SK-N-SH treated with all-trans-retinoic acid at 6 μM for 48 hours (cell line): ENCODE results near the gene FGFR4.

Experiments used
- ATAC-seq: fragments of 200-7000 bp; cut with Tn5 transposase; 3 replicates; pipeline ENCODE4 v1.9.1; 2020; ENCODE audit warnings: mild to moderate bottlenecking, moderate library complexity
- ARNTL ChIP-seq: fragments of 450-650 bp; formaldehyde crosslinking; IDR thresholded peaks from 2 replicates; pipeline ENCODE4 v1.5.0; 2020; ENCODE audit warnings: low read depth, mild to moderate bottlenecking, moderate library complexity, borderline replicate concordance
- BACH2 ChIP-seq: fragments of 250-450 bp; sonication (Bioruptor Pico); IDR thresholded peaks from 2 replicates; pipeline ENCODE4 v1.9.0; 2021; ENCODE audit warnings: mild to moderate bottlenecking, borderline replicate concordance
- CSDC2 ChIP-seq: fragments of 250-450 bp; sonication (Bioruptor Pico); IDR thresholded peaks from 2 replicates; pipeline ENCODE4 v1.5.0; 2020; ENCODE audit warnings: mild to moderate bottlenecking, moderate library complexity
- ESRRG ChIP-seq: fragments of 250-450 bp; sonication (Bioruptor Pico); IDR thresholded peaks from 2 replicates; pipeline ENCODE4 v1.6.1; 2021; ENCODE audit warnings: mild to moderate bottlenecking
- ISL1 ChIP-seq: fragments of 250-450 bp; sonication (Bioruptor Pico); IDR thresholded peaks from 2 replicates; pipeline ENCODE4 v2.1.2; 2022; ENCODE audit warnings: mild to moderate bottlenecking, moderate library complexity
- OSR1 ChIP-seq: fragments of 250-450 bp; sonication (Bioruptor Pico); IDR thresholded peaks from 2 replicates; pipeline ENCODE4 v1.8.0; 2022; ENCODE audit warnings: moderate library complexity, mild to moderate bottlenecking, inconsistent platforms
- PPARA ChIP-seq: fragments of 250-450 bp; sonication (Bioruptor Pico); IDR thresholded peaks from 2 replicates; pipeline ENCODE4 v1.5.0; 2020; ENCODE audit warnings: mild to moderate bottlenecking, borderline replicate concordance
- SNAI2 ChIP-seq: fragments of 250-450 bp; sonication (Bioruptor Pico); IDR thresholded peaks from 2 replicates; pipeline ENCODE4 v1.5.0; 2020; ENCODE audit warnings: mild to moderate bottlenecking, moderate library complexity
- TCF4 ChIP-seq: fragments of 250-450 bp; sonication (Bioruptor Pico); IDR thresholded peaks from 2 replicates; pipeline ENCODE4 v1.8.0; 2021; ENCODE audit warnings: mild to moderate bottlenecking, moderate library complexity, borderline replicate concordance
- TOX ChIP-seq: fragments of 250-450 bp; sonication (Bioruptor Pico); IDR thresholded peaks from 2 replicates; pipeline ENCODE4 v1.8.0; 2021; ENCODE audit warnings: mild to moderate bottlenecking, moderate library complexity, borderline replicate concordance
- ZC3H10 ChIP-seq: fragments of 250-450 bp; sonication (Bioruptor Pico); IDR thresholded peaks from 2 replicates; pipeline ENCODE4 v1.5.1; 2021; ENCODE audit warnings: mild to moderate bottlenecking, moderate library complexity
- ZFP3 ChIP-seq: fragments of 250-450 bp; sonication (Bioruptor Pico); IDR thresholded peaks from 2 replicates; pipeline ENCODE4 v1.5.0; 2020; ENCODE audit warnings: mild to moderate bottlenecking, moderate library complexity
- ZFP30 ChIP-seq: fragments of 450-650 bp; formaldehyde crosslinking; IDR thresholded peaks from 2 replicates; pipeline ENCODE4 v1.5.0; 2022; ENCODE audit warnings: mild to moderate bottlenecking, moderate library complexity
- ZNF8 ChIP-seq: fragments of 450-650 bp; formaldehyde crosslinking; IDR thresholded peaks from 2 replicates; pipeline ENCODE4 v1.5.0; 2020; ENCODE audit warnings: mild to moderate bottlenecking, moderate library complexity
- TF ChIP-seq, protein P1 (sequence below): fragments of 250-450 bp; sonication (Bioruptor Pico); IDR thresholded peaks from 2 replicates; pipeline ENCODE4 v1.8.0; 2020; ENCODE audit warnings: mild to moderate bottlenecking, moderate library complexity, borderline replicate concordance
- TF ChIP-seq, protein P2 (sequence below): fragments of 250-450 bp; sonication (Bioruptor Pico); IDR thresholded peaks from 2 replicates; pipeline ENCODE4 v1.5.0; 2020; ENCODE audit warnings: mild to moderate bottlenecking, moderate library complexity
- TF ChIP-seq, protein P3 (sequence below): fragments of 250-450 bp; sonication (Bioruptor Pico); IDR thresholded peaks from 2 replicates; pipeline ENCODE4 v1.5.1; 2020; ENCODE audit warnings: low read depth, mild to moderate bottlenecking, moderate library complexity
- TF ChIP-seq, protein P4 (sequence below): fragments of 250-450 bp; sonication (Bioruptor Pico); IDR thresholded peaks from 2 replicates; pipeline ENCODE4 v1.8.0; 2021; ENCODE audit warnings: low read depth, mild to moderate bottlenecking, moderate library complexity, borderline replicate concordance

The FGFR4 gene

DNA sequence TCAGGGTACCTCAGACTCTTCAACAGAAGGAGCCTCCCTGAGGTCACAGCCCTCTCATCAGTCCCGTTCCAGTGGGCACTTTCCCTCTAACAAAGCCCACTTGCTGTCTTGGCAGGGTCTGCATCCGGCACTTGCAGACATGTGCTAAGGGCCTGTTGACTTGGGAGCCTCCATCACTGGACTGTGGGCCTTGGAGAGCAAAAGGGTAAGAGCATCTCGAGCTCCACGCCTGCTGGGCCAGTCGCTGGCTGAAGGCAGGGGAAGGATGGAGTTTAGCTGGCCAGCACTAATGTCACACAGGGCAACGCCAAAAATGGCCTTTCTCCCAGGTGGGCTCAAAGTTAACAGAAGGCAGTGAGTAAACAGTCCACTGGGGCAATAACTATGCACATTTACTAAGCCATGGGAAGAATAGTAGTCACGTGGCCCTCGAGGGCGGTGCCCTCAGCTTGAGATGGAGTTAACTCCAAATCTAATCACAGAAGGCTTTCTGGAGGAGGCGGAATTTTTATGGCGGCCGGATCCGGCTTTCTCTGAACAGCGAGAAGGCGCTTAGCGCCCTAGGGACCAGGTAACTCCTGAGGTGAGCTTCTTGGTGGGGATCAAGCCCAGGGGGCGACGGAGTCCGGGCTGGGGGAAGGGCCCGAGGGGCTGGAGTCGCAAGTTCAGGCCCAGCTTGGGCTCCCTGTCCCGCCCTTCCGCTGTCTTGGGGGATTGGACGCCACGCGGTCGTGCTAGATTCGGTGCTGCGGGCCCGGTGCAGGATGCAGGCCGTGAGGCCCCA is 44.8 kb downstream of the FGFR4 start:
- TF ChIP-seq ZC3H10 (CRISPR knock-in tag) (no peak), OSR1 (CRISPR knock-in tag) (no peak), ESRRG (no peak)
- no peak for ATAC-seq

DNA sequence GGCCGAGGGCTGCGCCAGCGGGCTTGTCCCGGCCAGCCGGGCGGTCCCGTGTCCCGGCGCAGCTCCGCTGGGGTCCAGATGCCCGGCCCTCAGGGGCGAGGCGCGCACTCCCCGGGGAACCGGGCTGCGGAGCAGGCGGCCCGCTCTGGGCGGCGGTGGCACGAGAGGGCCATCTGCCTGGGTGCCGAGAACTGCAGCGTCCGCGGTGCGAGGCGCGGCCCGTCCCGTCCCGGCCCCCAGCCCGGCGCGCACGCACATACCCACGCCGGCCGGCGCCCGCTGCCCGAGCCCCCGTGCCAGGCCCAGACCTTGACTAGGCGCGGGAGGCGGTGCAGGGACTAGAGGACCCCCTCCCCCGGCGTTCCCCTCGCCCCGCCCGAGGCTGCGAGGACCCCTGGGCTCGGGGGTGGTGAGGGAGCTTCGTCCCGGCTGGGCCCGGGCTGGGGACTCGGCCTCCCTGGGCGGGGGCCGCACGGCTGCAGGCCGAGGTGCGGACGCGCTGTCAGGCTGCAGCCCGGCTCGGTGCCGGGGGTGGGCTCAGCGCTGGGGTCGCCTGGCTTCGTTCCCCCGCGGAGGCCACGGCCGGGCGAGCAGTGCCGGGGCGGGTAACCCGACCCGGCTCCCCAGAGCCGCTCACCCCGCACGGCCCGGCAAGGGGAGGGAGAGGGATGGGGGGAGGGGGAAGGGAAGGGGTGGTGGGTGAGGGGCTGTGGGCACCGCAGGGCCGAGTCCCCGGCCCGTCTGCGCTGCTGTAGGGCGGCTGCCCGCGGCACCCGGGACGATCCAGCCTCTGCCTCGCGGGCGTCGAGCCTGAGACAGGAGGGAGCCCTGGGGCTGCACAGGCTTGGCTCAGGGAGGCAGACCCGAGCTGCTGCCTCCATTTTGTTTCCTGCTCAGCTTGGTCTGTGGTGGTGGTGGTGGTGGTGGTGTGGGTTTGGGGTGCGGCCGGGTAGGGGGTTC is 45.7 kb downstream of the FGFR4 start:
- TF ChIP-seq, protein P1, sequence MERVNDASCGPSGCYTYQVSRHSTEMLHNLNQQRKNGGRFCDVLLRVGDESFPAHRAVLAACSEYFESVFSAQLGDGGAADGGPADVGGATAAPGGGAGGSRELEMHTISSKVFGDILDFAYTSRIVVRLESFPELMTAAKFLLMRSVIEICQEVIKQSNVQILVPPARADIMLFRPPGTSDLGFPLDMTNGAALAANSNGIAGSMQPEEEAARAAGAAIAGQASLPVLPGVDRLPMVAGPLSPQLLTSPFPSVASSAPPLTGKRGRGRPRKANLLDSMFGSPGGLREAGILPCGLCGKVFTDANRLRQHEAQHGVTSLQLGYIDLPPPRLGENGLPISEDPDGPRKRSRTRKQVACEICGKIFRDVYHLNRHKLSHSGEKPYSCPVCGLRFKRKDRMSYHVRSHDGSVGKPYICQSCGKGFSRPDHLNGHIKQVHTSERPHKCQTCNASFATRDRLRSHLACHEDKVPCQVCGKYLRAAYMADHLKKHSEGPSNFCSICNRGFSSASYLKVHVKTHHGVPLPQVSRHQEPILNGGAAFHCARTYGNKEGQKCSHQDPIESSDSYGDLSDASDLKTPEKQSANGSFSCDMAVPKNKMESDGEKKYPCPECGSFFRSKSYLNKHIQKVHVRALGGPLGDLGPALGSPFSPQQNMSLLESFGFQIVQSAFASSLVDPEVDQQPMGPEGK (CRISPR knock-in tag): no peak
- TF ChIP-seq, protein P2, sequence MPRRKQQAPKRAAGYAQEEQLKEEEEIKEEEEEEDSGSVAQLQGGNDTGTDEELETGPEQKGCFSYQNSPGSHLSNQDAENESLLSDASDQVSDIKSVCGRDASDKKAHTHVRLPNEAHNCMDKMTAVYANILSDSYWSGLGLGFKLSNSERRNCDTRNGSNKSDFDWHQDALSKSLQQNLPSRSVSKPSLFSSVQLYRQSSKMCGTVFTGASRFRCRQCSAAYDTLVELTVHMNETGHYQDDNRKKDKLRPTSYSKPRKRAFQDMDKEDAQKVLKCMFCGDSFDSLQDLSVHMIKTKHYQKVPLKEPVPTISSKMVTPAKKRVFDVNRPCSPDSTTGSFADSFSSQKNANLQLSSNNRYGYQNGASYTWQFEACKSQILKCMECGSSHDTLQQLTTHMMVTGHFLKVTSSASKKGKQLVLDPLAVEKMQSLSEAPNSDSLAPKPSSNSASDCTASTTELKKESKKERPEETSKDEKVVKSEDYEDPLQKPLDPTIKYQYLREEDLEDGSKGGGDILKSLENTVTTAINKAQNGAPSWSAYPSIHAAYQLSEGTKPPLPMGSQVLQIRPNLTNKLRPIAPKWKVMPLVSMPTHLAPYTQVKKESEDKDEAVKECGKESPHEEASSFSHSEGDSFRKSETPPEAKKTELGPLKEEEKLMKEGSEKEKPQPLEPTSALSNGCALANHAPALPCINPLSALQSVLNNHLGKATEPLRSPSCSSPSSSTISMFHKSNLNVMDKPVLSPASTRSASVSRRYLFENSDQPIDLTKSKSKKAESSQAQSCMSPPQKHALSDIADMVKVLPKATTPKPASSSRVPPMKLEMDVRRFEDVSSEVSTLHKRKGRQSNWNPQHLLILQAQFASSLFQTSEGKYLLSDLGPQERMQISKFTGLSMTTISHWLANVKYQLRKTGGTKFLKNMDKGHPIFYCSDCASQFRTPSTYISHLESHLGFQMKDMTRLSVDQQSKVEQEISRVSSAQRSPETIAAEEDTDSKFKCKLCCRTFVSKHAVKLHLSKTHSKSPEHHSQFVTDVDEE (CRISPR knock-in tag): no peak
- TF ChIP-seq, protein P3, sequence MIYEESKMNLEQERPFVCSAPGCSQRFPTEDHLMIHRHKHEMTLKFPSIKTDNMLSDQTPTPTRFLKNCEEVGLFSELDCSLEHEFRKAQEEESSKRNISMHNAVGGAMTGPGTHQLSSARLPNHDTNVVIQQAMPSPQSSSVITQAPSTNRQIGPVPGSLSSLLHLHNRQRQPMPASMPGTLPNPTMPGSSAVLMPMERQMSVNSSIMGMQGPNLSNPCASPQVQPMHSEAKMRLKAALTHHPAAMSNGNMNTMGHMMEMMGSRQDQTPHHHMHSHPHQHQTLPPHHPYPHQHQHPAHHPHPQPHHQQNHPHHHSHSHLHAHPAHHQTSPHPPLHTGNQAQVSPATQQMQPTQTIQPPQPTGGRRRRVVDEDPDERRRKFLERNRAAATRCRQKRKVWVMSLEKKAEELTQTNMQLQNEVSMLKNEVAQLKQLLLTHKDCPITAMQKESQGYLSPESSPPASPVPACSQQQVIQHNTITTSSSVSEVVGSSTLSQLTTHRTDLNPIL (CRISPR knock-in tag): no peak
- TF ChIP-seq SNAI2 (CRISPR knock-in tag) (no peak), TOX (CRISPR knock-in tag) (no peak), ZFP30 (no peak), ARNTL (CRISPR knock-in tag) (no peak), BACH2 (CRISPR knock-in tag) (no peak), TCF4 (CRISPR knock-in tag) (no peak), CSDC2 (CRISPR knock-in tag) (no peak), OSR1 (CRISPR knock-in tag) (no peak), ZFP3 (CRISPR knock-in tag) (no peak), ESRRG (no peak), PPARA (CRISPR knock-in tag) (no peak)
- no peak for ATAC-seq

DNA sequence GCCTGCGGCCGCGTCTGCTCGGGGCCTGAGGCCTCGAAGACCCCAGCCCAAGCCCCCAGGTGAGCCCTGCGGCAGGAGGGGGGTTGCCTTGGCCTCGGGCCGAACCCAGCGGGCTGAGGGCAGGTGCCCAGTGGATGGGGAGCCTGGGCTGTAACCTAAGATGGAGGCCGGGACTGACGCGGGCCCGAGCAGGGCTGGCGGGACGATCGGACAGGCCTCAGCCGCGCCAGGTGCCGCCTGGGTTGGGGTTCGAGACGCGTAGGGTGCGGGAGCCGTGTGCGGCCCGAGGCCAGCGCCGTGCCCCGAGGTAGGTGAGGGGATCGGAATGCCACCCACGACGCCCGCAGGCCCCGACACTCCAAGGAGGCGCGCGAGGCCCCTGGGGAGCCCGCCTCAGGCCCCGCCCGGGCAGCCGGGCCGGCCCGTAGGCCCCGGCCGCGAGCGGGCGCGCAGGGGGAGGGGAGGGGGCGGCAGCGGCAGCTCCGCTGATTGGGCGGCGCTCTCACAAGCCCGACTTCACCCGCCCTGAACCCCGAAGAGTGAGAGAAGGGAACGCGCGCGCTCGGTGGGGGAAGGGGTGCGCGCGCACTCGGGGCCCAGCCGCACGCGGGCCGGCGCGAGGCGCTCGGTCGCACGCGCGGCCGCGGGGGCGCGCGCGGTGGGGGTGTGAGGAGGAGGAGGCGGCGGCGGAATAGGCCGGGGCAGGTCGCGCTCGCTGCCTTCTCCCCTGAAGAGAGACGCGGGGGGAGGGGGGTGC is 46.6 kb downstream of the FGFR4 start, which contains the start of gene NSD1:
NSD1 (plus strand) TSS at position 678 of the 757 bp plus-strand sequence. CDS start 1,331 bp downstream, outside the sequence.
- TF ChIP-seq CSDC2 (CRISPR knock-in tag) (0 out of 2 replicates have a peak, but pooled peaks have one; percentile 40), ESRRG (no peak)
- ATAC-seq: peak; percentile 53

DNA sequence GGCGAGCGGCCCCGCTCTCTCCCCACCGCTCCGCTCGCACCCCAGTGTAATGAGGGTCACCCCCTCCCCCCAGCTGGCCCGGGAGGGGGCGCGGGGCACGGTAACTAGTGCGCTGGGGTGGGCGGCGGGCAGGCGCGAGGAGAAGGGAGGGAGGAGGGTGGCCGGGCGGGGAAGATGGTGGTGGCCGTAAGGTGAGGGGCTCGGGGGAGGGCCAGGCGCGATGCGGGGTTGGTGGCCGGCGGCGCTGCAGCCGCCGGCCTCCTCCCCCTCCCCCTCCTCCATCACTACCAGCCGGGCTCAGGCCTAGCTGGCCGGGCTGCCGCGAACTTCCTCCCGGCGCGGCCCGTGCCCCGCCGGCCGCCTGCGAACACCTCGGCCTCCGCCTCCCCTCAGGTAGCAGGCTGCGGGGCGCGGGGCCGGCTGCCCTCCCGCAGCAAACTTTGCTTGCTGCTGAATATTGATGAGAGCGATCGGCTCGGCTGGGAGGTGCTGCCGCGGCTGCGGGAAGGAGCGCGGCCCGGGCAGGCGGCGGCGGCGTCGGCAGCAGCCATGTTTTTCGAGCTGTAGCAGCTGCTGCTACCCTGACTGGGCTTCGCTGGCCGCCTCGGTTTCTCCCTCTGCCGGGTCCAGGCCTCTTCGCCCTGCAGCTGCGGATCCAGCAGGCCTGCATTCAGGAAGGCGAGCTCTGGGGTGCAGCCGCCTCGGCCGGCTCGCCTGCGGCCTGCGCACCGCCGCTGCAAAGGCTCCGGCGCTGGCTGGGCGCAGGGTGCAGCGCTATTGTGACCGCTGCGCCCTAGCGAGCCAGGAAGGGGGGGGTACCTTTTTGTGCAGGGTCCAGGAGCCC is 47.4 kb downstream of the FGFR4 start:
- peak; percentile 75 for ATAC-seq
- TF ChIP-seq, protein P2 (CRISPR knock-in tag): no peak
- TF ChIP-seq CSDC2 (CRISPR knock-in tag) (no peak), OSR1 (CRISPR knock-in tag) (no peak), TOX (CRISPR knock-in tag) (no peak), ESRRG (no peak), ISL1 (CRISPR knock-in tag) (no peak), ZNF8 (CRISPR knock-in tag) (no peak)
- TF ChIP-seq, protein P4, sequence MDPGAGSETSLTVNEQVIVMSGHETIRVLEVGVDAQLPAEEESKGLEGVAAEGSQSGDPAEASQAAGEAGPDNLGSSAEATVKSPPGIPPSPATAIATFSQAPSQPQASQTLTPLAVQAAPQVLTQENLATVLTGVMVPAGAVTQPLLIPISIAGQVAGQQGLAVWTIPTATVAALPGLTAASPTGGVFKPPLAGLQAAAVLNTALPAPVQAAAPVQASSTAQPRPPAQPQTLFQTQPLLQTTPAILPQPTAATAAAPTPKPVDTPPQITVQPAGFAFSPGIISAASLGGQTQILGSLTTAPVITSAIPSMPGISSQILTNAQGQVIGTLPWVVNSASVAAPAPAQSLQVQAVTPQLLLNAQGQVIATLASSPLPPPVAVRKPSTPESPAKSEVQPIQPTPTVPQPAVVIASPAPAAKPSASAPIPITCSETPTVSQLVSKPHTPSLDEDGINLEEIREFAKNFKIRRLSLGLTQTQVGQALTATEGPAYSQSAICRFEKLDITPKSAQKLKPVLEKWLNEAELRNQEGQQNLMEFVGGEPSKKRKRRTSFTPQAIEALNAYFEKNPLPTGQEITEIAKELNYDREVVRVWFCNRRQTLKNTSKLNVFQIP: no peak
- TF ChIP-seq, protein P3 (CRISPR knock-in tag): no peak
